ENCODE measurements around the gene AK2.
A peak's percentile ranks its signal among the peaks of the same experiment; 100 is the strongest.

AK2 gene

GRCh38 chr1:32971156-32971555 is 65.5 kb downstream of the AK2 start:
- DNase-seq (no peak), ATAC-seq (no peak)
- Mint-ChIP-seq H3K27ac (no peak overlapping the region), H3K36me3 (ENCODE audit: low read depth) (peaks cover 2% of the 10 kb centered on the region), H3K4me3 (no peak overlapping the region), H3K27me3 (peaks cover 26% of the 10 kb centered on the region), H3K9me3 (no peaks in the 10 kb centered on the region), H3K4me1 (peaks cover 24% of the 10 kb centered on the region)

- ATAC-seq = no peak
- Mint-ChIP-seq H3K4me1 (peaks cover 27% of the 10 kb centered on the region), H3K9me3 (no peaks in the 10 kb centered on the region), H3K36me3 (ENCODE audit: low read depth) (peaks cover 2% of the 10 kb centered on the region), H3K4me3 (no peak overlapping the region), H3K27ac (no peak overlapping the region), H3K27me3 (peaks cover 26% of the 10 kb centered on the region)
- no peak for DNase-seq
These were observed 67.1 kb downstream of the AK2 start for GRCh38 chr1:32969566-32969965.

GRCh38 chr1:32967888-32968568 is 68.7 kb downstream of the AK2 start:
- DNase-seq (no peak), ATAC-seq (no peak)
- no peaks in the 10 kb centered on the region for H3K9me3 Mint-ChIP-seq
- peaks cover 2% of the 10 kb centered on the region for H3K36me3 Mint-ChIP-seq (ENCODE audit: low read depth)
- H3K27me3 Mint-ChIP-seq = peaks cover 24% of the 10 kb centered on the region
- H3K4me3 Mint-ChIP-seq = no peak overlapping the region
- no peak overlapping the region for H3K27ac Mint-ChIP-seq
- H3K4me1 Mint-ChIP-seq = peaks cover 31% of the 10 kb centered on the region

- no peak overlapping the region for H3K27ac Mint-ChIP-seq
These were observed 69.8 kb downstream of the AK2 start for GRCh38 chr1:32966900-32967299.

GRCh38 chr1:32965251-32965747 is 71.4 kb downstream of the AK2 start:
- H3K27me3 Mint-ChIP-seq = peaks cover 3% of the 10 kb centered on the region
- H3K36me3 Mint-ChIP-seq (ENCODE audit: low read depth) = no peaks in the 10 kb centered on the region
- H3K27ac Mint-ChIP-seq = no peak overlapping the region
- no peak for DNase-seq
- peaks cover 48% of the 10 kb centered on the region for H3K4me1 Mint-ChIP-seq
- H3K4me3 Mint-ChIP-seq = peak overlapping the region; percentile 76
- no peak for ATAC-seq
- H3K9me3 Mint-ChIP-seq = no peaks in the 10 kb centered on the region

More at GRCh38 chr1:32966900-32967299, 69.8 kb downstream of the AK2 start:
- H3K4me1 Mint-ChIP-seq = peaks cover 35% of the 10 kb centered on the region
- peaks cover 16% of the 10 kb centered on the region for H3K27me3 Mint-ChIP-seq
- DNase-seq (no peak), ATAC-seq (no peak)
- H3K4me3 Mint-ChIP-seq = no peak overlapping the region
- no peaks in the 10 kb centered on the region for H3K9me3 Mint-ChIP-seq
- no peaks in the 10 kb centered on the region for H3K36me3 Mint-ChIP-seq (ENCODE audit: low read depth)

GRCh38 chr1:32964461-32965250 is 72.0 kb downstream of the AK2 start, which contains the start of gene RNF19B:
Gene RNF19B (minus strand): TSS chr1:32964809. CDS start chr1:32964685, 124 bp downstream.
- no peaks in the 10 kb centered on the region for H3K36me3 Mint-ChIP-seq (ENCODE audit: low read depth)

GRCh38 chr1:32963746-32964460 is 72.8 kb downstream of the AK2 start:
- Mint-ChIP-seq H3K4me3 (peak overlapping the region; percentile 84), H3K4me1 (peaks cover 48% of the 10 kb centered on the region), H3K9me3 (no peaks in the 10 kb centered on the region), H3K36me3 (ENCODE audit: low read depth) (no peaks in the 10 kb centered on the region), H3K27me3 (peaks cover 3% of the 10 kb centered on the region), H3K27ac (no peak overlapping the region)
- DNase-seq = peak; percentile 66
- peak; percentile 38 for ATAC-seq

More at GRCh38 chr1:32964461-32965250, 72.0 kb downstream of the AK2 start, which contains the start of gene RNF19B:
- ATAC-seq (peak; percentile 96), DNase-seq (peak; percentile 96)
- Mint-ChIP-seq H3K4me1 (peaks cover 51% of the 10 kb centered on the region), H3K27me3 (peaks cover 3% of the 10 kb centered on the region), H3K4me3 (peak within 1 kb of the TSS; percentile 84), H3K27ac (peak within 1 kb of the TSS; percentile 65), H3K9me3 (no peaks in the 10 kb centered on the region)

- Mint-ChIP-seq H3K9me3 (no peaks in the 10 kb centered on the region), H3K4me3 (peak overlapping the region; percentile 84), H3K4me1 (peaks cover 45% of the 10 kb centered on the region), H3K27ac (peak overlapping the region; percentile 12), H3K27me3 (no peaks in the 10 kb centered on the region), H3K36me3 (ENCODE audit: low read depth) (no peaks in the 10 kb centered on the region)
- DNase-seq = no peak
- no peak for ATAC-seq
These were observed 74.3 kb downstream of the AK2 start for GRCh38 chr1:32962248-32962896.

GRCh38 chr1:32960819-32961355 is 75.8 kb downstream of the AK2 start:
- H3K27ac Mint-ChIP-seq = no peak overlapping the region
- H3K4me3 Mint-ChIP-seq = no peak overlapping the region
- H3K36me3 Mint-ChIP-seq (ENCODE audit: low read depth) = no peaks in the 10 kb centered on the region
- no peaks in the 10 kb centered on the region for H3K9me3 Mint-ChIP-seq
- no peaks in the 10 kb centered on the region for H3K27me3 Mint-ChIP-seq
- peaks cover 54% of the 10 kb centered on the region for H3K4me1 Mint-ChIP-seq
- no peak for ATAC-seq
- DNase-seq = no peak

- Mint-ChIP-seq H3K4me1 (peaks cover 54% of the 10 kb centered on the region), H3K27ac (no peak overlapping the region), H3K9me3 (no peaks in the 10 kb centered on the region), H3K4me3 (no peak overlapping the region), H3K27me3 (no peaks in the 10 kb centered on the region), H3K36me3 (ENCODE audit: low read depth) (no peaks in the 10 kb centered on the region)
- no peak for ATAC-seq
- no peak for DNase-seq
These were observed 76.3 kb downstream of the AK2 start for GRCh38 chr1:32960342-32960741.

- H3K9me3 Mint-ChIP-seq = no peaks in the 10 kb centered on the region
- ATAC-seq (no peak), DNase-seq (no peak)
- H3K4me1 Mint-ChIP-seq = peaks cover 61% of the 10 kb centered on the region
- peaks cover 4% of the 10 kb centered on the region for H3K36me3 Mint-ChIP-seq (ENCODE audit: low read depth)
- H3K27ac Mint-ChIP-seq = no peak overlapping the region
- no peaks in the 10 kb centered on the region for H3K27me3 Mint-ChIP-seq
- H3K4me3 Mint-ChIP-seq = no peak overlapping the region
These were observed 77.9 kb downstream of the AK2 start for GRCh38 chr1:32958827-32959226.

All from activated naive CD8-positive, alpha-beta T cell treated with anti-CD3 and anti-CD28 coated beads, Interleukin-2, amount 50 U/mL, for 24 hours (primary cell).